Ishikawa (cell line): ENCODE data around the gene WNT3A.

Source experiments
- CEBPB ChIP-seq: IDR thresholded peaks from 2 replicates; pipeline ENCODE4 v1.6.1; 2012
- CREB1 ChIP-seq: IDR thresholded peaks from 2 replicates; pipeline ENCODE4 v1.6.1; 2012; ENCODE audit warnings: low read depth
- EP300 ChIP-seq: IDR thresholded peaks from 2 replicates; pipeline ENCODE4 v1.6.1; 2012; ENCODE audit warnings: borderline replicate concordance
- FOXM1 ChIP-seq: IDR thresholded peaks from 2 replicates; pipeline ENCODE4 v1.6.1; 2012; ENCODE audit warnings: low read depth, borderline replicate concordance
- RAD21 ChIP-seq: IDR thresholded peaks from 2 replicates; pipeline ENCODE4 v1.6.1; 2012; ENCODE audit warnings: low read depth
- TAF1 ChIP-seq: IDR thresholded peaks from 2 replicates; pipeline ENCODE4 v1.6.1; 2012; ENCODE audit warnings: low read depth, mild to moderate bottlenecking
- TCF12 ChIP-seq: IDR thresholded peaks from 2 replicates; pipeline ENCODE4 v1.6.1; 2012; ENCODE audit warnings: low read depth
- TEAD4 ChIP-seq: IDR thresholded peaks from 2 replicates; pipeline ENCODE4 v1.6.1; 2012
- YY1 ChIP-seq: IDR thresholded peaks from 2 replicates; pipeline ENCODE4 v1.6.1; 2012; ENCODE audit warnings: low read depth
- TF ChIP-seq, protein P1 (sequence below): IDR thresholded peaks from 2 replicates; pipeline ENCODE4 v1.6.1; 2012
- TF ChIP-seq, protein P2 (sequence below): IDR thresholded peaks from 2 replicates; pipeline ENCODE4 v1.6.1; 2012
- TF ChIP-seq, protein P3 (sequence below): IDR thresholded peaks from 2 replicates; pipeline ENCODE4 v1.6.1; 2012; ENCODE audit warnings: low read depth, mild to moderate bottlenecking

DNA sequence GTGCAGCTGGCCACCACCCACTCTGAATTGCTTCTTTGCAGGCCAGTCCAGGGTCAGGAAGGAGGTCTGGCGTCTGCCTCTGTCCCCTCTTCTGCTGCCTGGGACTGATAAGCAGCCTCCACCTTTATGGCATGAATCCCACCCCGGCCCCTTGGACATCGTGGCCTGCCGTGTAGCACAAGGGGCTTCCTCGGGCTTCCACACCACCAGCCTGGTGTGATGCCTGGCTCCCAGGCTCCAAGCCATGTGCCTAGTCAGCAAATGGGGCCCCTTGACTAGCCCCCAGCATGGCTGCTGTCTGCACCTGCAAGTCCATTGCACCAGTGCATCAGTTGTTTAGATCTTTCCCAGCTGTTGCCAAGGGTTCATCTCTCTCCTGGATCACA, 65.9 kb downstream of the WNT3A start:
- TF ChIP-seq EP300, result no peak
- TF ChIP-seq, protein P1, sequence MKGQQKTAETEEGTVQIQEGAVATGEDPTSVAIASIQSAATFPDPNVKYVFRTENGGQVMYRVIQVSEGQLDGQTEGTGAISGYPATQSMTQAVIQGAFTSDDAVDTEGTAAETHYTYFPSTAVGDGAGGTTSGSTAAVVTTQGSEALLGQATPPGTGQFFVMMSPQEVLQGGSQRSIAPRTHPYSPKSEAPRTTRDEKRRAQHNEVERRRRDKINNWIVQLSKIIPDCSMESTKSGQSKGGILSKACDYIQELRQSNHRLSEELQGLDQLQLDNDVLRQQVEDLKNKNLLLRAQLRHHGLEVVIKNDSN, result no peak
- TF ChIP-seq YY1, result no peak
- TF ChIP-seq RAD21, result no peak
- TF ChIP-seq TCF12, result no peak
- no peak for TF ChIP-seq CEBPB
- TF ChIP-seq, protein P2, sequence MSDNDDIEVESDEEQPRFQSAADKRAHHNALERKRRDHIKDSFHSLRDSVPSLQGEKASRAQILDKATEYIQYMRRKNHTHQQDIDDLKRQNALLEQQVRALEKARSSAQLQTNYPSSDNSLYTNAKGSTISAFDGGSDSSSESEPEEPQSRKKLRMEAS, result no peak
- TF ChIP-seq, protein P3, sequence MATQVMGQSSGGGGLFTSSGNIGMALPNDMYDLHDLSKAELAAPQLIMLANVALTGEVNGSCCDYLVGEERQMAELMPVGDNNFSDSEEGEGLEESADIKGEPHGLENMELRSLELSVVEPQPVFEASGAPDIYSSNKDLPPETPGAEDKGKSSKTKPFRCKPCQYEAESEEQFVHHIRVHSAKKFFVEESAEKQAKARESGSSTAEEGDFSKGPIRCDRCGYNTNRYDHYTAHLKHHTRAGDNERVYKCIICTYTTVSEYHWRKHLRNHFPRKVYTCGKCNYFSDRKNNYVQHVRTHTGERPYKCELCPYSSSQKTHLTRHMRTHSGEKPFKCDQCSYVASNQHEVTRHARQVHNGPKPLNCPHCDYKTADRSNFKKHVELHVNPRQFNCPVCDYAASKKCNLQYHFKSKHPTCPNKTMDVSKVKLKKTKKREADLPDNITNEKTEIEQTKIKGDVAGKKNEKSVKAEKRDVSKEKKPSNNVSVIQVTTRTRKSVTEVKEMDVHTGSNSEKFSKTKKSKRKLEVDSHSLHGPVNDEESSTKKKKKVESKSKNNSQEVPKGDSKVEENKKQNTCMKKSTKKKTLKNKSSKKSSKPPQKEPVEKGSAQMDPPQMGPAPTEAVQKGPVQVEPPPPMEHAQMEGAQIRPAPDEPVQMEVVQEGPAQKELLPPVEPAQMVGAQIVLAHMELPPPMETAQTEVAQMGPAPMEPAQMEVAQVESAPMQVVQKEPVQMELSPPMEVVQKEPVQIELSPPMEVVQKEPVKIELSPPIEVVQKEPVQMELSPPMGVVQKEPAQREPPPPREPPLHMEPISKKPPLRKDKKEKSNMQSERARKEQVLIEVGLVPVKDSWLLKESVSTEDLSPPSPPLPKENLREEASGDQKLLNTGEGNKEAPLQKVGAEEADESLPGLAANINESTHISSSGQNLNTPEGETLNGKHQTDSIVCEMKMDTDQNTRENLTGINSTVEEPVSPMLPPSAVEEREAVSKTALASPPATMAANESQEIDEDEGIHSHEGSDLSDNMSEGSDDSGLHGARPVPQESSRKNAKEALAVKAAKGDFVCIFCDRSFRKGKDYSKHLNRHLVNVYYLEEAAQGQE, result no peak
- TF ChIP-seq TAF1, result no peak
- TF ChIP-seq CREB1, result no peak
- no peak for TF ChIP-seq FOXM1
- TF ChIP-seq TEAD4, result no peak
